SH-SY5Y (cell line): ENCODE measurements around the gene GBX1.

Source experiments
- GATA2 ChIP-seq: IDR thresholded peaks from 2 replicates; pipeline ENCODE4 v1.6.1; 2011; ENCODE audit warnings: mild to moderate bottlenecking, low read depth, low read length
- GATA3 ChIP-seq: IDR thresholded peaks from 2 replicates; pipeline ENCODE4 v1.6.1; 2011; ENCODE audit warnings: low read depth, mild to moderate bottlenecking, low read length, moderate library complexity

GBX1 gene

DNA sequence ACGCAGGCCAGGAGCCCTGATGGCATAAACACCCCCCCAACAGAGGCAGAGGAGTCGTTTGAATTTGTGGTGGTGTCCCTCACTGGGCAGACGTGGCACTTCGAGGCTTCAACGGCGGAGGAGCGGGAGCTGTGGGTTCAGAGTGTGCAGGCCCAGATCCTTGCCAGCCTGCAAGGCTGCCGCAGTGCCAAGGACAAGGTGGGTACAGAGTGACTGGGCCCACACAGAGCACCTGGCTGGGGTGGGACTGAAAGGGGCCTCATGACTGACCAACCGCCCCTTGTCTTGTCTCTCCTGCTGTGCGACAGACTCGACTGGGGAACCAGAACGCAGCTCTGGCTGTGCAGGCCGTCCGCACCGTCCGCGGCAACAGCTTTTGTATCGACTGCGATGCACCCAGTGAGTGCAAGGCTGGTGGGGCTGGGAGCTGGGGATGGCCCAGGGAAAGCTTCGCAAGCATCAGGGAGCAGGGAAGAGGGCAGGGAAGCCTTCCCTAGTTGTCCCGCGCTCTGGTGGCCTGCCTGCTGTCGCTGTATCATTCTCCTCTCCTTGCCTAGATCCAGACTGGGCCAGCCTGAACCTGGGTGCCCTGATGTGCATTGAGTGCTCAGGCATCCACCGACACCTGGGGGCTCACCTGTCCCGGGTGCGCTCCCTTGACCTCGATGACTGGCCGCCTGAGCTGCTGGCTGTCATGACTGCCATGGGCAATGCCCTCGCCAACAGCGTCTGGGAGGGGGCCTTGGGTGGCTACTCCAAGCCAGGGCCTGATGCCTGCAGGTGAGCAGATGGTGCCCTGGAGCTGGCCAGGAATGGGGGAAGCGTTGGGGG, 25.4 kb downstream of the GBX1 start:
- TF ChIP-seq GATA2 (no peak), GATA3 (no peak)

DNA sequence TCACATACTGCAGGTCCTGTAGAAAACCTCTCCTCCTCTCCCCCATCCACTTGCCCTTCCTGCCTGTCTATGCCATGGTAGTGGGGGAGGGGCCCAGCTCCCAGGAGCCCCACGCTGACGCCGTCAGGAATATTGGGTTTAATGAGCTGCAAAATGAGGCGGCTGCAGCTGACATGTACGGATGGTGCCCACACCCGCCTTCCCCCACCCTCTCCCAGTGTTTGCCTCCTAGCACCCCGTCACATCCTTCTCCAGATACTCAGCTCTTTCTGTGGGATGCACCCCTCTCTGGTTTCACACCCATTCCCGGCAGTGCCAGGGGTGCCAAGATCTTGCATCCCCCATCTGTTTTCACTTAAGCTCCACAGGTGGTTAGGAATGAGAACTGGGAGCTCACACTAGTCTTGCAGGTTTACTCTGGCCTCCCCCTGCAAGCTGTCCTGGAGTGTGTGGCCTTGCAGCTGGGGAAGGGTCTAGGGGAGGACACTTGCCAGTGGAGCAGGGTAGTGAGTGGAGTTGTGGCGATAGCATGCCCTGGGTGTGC, 26.1 kb downstream of the GBX1 start:
- TF ChIP-seq GATA3 (no peak), GATA2 (no peak)

DNA sequence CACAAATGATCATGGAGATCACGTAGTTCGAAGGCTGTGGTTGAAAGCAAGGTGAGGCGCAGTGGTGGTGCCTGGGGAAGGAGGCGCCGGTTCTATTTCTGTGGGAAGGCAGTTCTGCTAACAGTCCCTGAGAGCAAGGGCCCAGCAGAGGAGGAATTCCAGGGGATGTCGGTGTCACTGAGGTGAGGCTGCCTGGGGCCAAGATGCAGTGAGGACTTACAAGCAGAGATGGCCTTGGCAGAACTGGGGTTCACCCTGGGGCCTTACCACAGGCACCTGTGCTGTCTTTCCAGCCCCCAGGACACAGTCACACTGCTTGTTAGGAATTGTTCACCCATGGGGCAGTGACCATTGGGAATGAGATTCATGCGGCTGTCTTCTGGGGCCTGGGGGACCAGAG, 26.7 kb downstream of the GBX1 start:
- no peak for TF ChIP-seq GATA3
- no peak for TF ChIP-seq GATA2

DNA sequence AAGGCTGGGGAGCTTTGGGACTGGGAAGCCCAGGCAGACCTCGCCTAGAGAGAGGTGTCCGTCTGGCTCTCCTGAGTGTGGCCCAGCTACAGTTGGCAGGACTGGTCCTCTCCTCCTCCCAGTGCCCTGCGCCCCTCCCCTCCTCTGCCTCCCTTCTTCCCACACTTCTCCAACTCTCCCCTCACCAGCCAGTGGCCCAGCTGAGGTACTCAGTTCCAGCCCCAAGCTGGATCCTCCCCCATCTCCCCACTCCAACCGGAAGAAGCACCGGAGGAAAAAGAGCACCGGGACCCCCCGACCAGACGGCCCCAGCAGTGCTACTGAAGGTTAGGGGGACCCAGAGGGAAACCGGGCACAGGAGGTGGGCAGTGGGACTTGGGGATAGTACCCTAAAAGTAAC, 27.7 kb downstream of the GBX1 start:
- TF ChIP-seq GATA2 (no peak), GATA3 (no peak)

DNA sequence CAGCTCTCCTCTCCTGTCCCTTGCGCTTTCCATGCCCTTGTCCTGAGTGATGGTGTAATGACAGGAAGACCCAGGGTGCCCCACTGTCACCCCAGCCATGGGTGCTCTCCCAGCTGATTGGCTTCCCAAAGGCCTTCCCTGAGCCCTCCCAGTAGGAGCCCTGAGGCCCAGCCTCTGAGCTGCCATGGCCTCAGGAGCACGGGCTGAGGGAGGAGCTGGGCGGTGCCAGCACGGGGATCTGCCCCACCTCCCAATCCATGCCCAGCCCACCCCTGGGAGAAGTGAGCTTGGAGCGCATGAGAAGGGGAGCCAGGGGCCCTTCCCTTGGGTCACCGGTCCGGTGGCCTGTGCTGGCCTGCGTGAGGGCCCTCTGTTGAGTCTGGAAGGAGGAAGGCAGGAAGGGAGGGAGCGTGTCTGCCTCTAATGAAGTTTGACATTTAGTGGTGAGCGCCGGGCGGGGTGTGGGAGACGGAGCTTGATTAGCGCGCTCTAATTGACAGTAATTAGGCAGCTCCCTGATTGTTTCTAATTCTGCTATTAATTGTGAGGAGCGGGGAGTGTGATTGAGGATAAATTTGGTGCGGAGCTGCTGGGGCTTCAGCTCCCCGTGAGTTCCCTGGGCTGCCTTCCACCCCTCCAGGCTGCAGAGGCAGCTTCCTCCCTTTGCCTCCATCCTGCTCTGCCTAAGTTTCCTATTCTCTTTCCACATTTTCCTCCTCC, 28.3 kb downstream of the GBX1 start:
- TF ChIP-seq GATA3 = no peak
- no peak for TF ChIP-seq GATA2

DNA sequence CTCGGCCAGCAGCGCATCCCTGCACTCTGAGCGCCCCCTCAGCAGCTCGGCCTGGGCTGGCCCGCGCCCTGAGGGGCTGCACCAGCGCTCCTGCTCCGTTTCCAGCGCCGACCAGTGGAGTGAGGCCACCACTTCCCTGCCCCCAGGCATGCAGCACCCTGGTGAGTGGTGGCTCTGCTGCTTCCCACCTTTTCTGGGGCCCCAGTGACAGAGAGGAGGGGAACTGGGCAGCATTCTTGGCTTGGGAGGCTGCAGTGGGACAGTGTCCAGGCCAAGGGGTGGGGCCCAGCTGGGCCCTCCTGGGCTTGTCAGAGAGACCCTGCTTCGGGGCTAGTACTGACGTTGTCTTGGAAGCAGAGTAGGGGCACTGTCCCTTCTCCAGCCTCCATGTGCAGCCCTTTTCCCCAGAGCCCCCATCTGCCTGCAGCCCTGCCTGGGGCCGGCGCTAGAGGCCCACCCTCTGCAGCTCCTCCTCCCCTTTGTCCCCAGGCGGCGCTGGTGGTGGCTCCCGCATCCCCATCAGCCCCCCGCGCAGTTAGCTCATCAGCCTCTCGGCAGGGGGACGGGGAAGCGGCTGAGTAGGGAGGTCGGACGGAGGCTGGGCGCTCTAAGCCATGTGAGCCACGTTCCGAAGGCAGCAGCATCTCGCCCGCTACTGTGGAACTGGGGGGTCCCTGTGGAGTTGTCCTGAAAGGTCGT, 29.2 kb downstream of the GBX1 start:
- TF ChIP-seq GATA3 (no peak), GATA2 (no peak)

DNA sequence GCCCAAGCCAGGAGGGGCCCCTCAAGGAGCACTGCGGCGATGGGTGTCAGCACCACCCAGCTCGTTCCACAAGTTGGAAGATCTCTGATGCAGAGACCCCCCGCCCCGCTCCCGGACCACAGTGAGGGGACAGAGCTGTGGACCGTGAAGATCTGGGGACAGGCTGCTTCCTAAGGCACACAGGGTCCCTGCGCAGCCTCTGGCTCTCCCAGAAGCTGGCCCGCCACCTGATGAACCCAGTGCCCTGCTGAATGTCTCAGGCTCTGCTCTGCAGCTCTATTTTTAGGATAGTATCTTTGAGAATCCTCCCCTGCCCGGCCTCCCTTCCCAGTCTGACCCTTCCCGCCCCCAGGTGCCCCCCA, 29.7 kb downstream of the GBX1 start:
- TF ChIP-seq GATA2 = no peak
- no peak for TF ChIP-seq GATA3

DNA sequence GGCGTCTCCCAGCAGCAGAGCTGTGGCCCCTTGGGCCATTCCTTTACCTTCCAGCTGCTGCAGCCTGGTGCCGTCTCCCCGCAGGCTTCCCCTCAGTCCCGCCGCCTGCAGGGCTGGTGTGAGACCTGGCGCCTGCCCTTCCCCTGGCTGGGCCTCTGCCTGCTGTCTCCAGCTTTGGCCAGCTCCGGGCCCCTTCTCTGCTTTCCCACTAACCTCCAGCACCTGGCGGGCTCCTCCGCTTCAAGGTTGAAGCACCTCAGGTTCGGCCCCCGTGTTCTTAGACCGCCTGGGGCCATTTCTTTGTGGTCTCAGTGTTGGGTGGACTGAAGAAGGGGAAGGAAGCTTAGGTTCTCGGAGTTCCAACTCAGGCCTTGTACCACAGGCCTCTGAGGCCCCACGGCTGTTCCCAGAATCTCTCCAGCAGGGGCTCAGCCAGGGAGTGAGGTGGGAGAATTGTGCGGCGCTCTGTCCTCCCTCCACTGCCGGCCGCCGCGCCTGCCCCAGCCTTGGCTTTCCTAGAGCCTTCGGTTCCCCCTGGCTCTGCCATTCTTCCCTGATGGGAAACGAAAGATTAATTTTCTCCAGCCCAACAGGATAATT, 30.3 kb downstream of the GBX1 start:
- TF ChIP-seq GATA3 = no peak
- TF ChIP-seq GATA2 = no peak

DNA sequence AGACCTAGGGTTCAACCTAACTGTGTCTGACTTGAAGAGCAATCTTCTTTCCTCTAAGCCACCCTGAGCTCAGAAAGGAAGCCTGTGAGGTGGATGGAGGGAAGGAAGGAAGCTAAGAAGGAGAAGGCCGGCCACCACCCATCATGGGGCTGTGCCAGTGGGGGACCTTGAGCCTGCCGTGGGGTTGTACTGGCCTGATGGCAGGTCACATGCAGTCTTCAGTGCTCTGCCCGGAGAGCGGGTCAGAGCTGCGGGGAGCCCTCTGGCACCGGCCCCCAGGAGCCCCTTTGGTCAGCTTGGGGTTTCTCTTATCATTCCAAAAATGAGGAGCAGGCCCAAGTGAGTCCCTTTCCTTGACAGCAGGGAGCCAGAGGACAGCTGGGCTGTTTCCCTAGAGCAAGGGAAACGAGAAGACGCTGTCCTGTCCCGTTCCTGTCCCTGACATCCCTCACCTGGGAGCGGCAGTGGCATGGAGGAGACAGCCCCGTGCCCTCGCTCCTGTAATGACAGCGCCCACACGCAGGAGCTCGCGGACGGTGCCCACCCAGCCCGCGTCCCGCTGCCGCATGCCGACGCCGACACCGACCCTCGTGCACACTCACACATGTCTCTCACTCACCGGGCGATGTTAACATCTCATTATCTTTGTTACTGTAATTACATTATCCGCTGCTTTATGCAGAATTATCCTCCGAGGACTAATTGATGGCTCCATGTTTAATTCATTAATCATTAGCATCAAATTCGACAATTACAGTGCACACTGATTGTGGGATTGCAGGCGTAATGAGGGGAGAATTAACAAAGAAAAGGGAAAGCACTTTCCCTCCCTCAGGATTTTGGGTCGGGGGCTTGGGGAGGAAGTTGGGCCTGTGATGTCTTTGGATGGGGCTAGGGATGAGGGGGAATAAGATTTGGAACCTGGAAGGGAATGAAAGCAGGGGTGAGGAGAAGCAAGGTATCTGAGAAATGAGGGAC, 31.3 kb downstream of the GBX1 start:
- TF ChIP-seq GATA3 (no peak), GATA2 (no peak)

DNA sequence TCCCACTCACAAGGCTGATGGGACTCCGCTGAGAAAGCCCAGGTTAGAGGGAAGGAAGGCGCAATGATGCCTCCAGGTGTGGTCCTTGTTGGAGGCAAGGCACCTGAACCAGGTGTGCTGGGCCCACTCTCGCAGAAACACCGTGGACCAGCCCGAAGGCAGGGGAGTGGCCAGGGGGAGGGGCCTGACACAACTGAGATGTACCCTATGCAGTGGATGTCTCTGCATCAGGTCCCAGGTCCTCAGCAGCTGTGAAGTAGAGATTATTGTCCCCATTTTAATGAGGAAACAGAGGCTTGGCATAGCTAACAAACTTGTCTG, 32.0 kb downstream of the GBX1 start:
- TF ChIP-seq GATA3 = no peak
- no peak for TF ChIP-seq GATA2

DNA sequence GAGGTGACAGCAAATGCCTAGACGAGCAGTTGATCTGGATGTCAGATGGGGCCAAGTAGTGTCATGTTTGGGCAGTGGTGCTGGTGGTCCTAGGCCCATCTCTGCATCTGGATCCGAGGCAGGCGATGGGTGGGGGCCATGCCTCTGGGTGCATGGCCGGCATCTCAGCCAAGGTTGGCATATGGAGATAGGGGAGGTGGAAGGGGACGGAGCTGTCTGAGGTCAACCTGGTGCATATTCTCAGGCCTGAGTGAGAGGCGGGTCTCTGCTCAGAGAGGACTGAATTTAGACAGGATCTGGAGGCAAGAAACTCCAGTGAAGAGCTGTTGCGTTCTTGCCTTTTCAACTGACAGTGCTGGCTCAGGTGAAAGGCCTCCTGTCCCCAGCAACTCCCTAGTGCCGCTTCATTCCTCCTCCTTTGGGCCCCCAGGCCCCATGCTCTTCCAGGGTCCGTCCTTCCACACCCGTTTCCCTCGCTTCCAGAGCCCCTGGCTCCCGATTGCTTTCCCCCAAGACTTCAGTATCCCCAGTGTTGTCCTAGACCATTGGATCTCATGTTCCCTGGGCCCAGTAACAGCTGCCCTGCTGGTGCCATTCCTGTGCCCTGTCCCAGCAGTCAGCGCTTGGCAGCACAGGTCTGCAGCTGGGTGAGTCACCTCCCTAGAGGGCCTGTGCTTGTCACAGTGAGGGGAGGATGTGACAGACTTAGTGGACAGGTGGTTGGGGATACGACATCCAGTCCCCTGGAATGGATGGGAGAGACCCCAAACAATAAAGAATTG, 32.6 kb downstream of the GBX1 start:
- no peak for TF ChIP-seq GATA2
- no peak for TF ChIP-seq GATA3

DNA sequence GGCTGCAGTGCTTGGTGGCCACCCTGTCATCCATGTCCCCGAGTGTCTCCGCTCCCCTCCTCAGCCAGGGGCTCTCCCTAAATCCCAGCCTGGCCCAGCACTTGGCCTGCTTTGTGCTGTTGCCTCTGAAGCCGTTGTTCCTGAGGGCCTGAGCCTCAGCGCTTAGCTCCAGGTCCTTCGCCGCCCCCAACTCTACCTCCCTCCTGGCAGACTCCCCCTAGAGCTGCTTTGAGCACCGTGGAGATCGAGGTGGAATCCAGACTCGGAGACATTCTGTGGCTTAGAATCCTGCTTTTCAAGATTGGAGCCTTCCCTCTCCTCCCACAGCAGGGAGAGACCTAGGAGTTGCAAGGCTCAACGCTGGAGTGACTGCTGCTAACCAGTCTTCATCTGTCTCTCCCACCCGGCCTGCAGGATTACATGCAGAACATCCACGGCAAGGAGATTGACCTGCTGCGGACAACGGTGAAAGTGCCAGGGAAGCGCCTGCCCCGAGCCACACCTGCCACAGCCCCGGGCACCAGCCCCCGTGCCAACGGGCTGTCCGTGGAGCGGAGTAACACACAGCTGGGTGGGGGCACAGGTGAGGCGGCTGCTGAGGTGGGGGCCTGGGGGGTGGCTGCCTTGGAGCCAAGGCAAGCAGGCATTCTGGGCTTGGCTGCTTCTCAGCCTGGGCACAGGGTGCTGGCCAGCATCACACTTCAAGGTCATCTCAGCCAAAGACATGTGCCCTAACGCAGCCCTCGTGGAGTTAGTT, 33.3 kb downstream of the GBX1 start:
- TF ChIP-seq GATA2 = no peak
- TF ChIP-seq GATA3 = no peak
